G401.6 (cell line): ENCODE data around the gene FCHO1.

Experiments
- FAIRE-seq: peaks from 2 replicates; lab custom pipeline; 2012; peaks lifted over from hg19 to GRCh38; lab: Jason Lieb, UNC

Gene FCHO1

DNA sequence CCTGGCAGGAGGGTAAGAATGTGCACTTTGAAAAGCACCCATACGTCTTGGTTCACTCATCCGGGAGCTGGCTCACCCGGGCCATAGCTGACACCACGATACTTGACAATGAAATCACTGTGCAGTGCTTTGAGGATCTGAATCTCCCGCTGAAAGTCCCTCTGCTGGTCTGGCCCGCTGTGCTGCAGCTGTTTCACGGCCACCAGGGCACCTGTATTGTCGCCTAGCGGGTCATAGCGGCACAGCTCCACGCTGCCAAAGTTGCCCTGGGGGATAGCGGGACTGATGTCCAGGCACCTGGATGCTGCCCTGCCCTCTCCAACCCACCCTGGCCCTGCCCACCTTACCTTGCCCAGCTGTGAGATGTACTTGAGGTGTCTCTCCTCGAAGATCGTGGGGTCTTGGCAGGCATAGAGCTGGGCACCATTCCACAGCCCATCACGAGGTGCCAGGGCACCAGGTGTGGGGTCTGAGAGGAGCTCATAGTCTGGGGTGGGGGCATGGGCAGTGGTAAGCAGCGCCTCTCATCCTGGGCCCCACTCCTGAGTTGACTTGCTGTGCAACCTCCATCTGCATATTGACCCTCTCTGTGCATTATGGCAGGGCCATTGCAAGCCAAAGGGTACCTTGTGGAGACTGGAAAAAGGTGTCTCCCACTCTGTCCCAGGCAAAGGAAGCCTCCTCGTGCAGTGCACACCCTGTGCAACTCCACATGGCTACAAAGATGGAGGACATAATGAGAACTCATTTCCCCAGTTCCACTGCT lies 81.3 kb downstream of the FCHO1 start:
- FAIRE-seq, result no peak

DNA sequence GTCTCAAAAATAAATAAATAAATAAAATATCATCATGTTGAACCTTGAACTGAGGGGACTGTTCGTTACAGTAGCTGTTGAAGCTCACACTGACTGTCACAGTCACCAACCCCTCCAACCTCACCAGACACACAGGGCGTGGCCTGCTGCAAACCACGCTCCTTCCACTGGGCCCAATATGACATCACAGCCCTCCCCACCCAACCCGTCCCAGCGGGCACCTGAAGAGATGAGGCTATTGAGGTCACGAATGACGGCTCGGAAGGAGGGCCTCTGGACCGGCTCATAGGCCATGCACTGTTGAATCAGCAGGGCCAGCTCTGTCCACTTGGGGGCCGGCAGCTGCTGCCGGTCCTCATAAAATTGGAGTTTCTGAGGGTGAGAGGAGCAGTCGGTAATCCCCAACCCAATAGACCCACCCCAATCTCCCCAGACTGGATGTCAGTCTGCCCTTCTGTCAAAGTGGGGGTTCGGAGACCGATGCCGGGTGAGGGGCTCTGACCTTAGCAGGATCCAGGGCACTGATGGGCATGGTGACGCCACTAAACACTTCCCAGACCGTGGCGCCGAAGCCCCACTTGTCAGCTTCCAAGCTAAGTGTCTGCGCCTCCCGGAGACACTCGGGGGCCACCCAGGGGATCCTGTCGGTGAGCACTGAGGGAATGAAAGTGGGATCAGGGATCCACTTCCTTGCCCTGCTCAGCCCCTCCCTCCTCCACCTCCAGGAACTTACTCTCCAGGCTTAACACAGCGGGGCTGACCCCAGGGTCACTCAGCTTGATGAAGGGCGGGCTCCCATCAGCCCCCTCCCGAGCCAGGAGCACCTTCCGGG lies 83.3 kb downstream of the FCHO1 start:
- no peak for FAIRE-seq

DNA sequence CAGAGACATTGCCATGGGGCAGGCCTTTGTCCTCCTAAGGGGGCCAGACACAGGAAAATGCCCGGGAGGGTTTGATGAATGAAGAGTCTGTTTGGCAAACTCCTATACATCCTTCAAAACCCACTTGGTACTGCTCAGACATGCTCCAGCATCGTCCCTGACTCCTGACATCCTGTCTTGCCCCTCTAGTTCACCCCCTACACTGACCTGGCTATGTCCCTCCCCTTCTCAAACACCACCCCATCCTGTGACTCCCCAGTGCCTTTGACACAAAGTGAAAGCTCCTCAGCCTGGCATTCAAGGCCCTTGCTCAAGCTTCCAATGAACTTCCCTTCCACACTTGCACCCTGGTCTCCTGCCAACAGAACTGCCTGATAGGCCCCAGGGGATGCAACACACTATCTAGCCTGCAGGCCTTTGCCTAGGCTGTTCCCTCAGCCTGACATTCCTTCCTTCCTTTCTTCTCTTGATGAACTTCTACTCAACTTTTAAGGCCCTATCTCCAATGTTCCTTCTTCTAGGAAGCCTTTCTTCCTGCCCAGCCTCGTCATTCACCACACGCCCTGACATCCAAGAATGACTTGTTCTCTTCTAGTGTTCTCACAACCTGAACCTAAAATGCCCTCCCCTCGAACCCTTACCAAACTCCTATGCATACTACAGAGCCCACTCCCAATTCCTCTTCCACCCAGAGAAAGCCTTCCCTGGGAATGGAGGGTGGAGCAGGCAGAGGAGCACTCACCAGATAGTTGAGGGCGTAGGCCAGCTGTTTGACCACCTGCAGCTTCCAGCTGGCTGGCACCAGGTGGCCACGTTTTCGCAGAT lies 84.1 kb downstream of the FCHO1 start:
- FAIRE-seq, result no peak

DNA sequence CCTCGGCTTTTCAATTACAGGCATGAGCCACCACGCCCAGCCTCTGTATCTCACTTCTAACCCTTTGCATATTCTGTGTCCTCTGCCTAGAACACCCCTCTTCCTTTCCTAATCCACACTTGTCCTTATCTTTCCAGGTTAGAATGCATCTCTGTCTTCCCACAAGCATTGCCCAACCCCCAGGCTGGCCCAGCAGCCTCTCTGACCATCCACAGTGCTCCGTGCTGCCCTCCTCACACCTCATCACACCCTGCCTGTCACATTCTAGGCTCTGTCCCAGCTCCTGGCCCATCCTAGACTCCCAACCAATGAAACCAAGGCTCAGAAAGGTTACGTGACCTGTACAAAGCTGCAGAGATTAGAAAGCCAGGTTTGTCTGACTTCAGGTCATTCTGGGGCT lies 85.3 kb downstream of the FCHO1 start:
- no peak for FAIRE-seq

GRCh38 chr19:17837972-17838371 lies 86.7 kb downstream of the FCHO1 start:
- FAIRE-seq, result no peak
